Upper lobe of left lung (tissue), 6 donors: ENCODE measurements around the gene VANGL1. TPM values are rescaled to one million over a fixed set of nuclear protein-coding genes. Genes with fewer than 3 reads are reported as not detected.

Source experiments
- ATAC-seq, 2 donors: fragments of 200-7000 bp; cut with Tn5 transposase; one replicate each; pipeline ENCODE4 v1.9.1; 2022; ENCODE audit warnings: mild to moderate bottlenecking in 2 of 2, moderate library complexity in 2 of 2; ENCODE audit not compliant: low FRiP score in 2 of 2
- DNase-seq, 2 donors: peaks; one replicate each; pipeline ENCODE4 v3.0.0-alpha.2; 2019 to 2020
- H3K27ac ChIP-seq, 4 donors: fragments of 200-600 bp; sonication (generic); one replicate each; pipeline ENCODE4 v1.5.1; 2016 to 2019
- H3K27me3 ChIP-seq, 4 donors: fragments of 200-600 bp; sonication (generic); one replicate each; pipeline ENCODE4 v1.5.1; 2017 to 2019
- H3K36me3 ChIP-seq, 4 donors: fragments of 200-600 bp; sonication (generic); one replicate each; pipeline ENCODE4 v1.5.1; 2016 to 2019
- H3K4me1 ChIP-seq, 4 donors: fragments of 200-600 bp; sonication (generic); one replicate each; pipeline ENCODE4 v1.5.1; 2018 to 2019
- H3K4me3 ChIP-seq, 4 donors: fragments of 200-600 bp; sonication (generic); one replicate each; pipeline ENCODE4 v1.5.1; 2017 to 2019; ENCODE audit warnings: mild to moderate bottlenecking in 2 of 4, moderate library complexity in 1 of 4
- H3K9me3 ChIP-seq, 4 donors: fragments of 200-600 bp; sonication (generic); one replicate each; pipeline ENCODE4 v1.5.1; 2018 to 2019
- CTCF ChIP-seq, 6 experiments: fragments of 450-650 bp in 4 of 6; fragments of 200-600 bp in 2 of 6; sonication (generic) in 2 of 6; IDR thresholded peaks; one replicate each; pipeline ENCODE4 v1.5.1; 2016 to 2019; ENCODE audit warnings: antibody characterized with exemption in 6 of 6
- EP300 ChIP-seq, 4 donors: sonication (generic); formaldehyde crosslinking; IDR thresholded peaks; one replicate each; pipeline ENCODE4 v1.5.1; 2017; ENCODE audit warnings: antibody characterized with exemption in 4 of 4, control low read depth in 2 of 4
- POLR2A ChIP-seq, 4 donors: fragments of 450-650 bp; IDR thresholded peaks; one replicate each; pipeline ENCODE4 v1.5.1; 2016 to 2017; ENCODE audit warnings: antibody characterized with exemption in 4 of 4, mild to moderate bottlenecking in 2 of 4
- POLR2AphosphoS5 ChIP-seq, 2 donors: sonication (generic); formaldehyde crosslinking; IDR thresholded peaks; one replicate each; pipeline ENCODE4 v1.5.1; 2017; ENCODE audit warnings: antibody characterized with exemption in 2 of 2
- WGBS, 2 donors: methylation state at CpG; one replicate each; pipeline ENCODE4 v1.1.5; 2017 to 2018; 5-methylcytosine and 5-hydroxymethylcytosine counted together
- total RNA-seq, 6 donors: library from RNA; depleted of rRNA in 4 of 6; stranded (reverse); fragments of >200 nt in 4 of 6; gene quantifications; one replicate each; pipeline versions ENCODE4 v1.1.0 to v1.2.1, GENCODE V29; 2016 to 2021
- donor health status: DM: no; HTN: no; CAD: no; lungs with moderate emphysema.
- donor health status: DM: no; HTN: yes; CAD: no; lungs with severe emphysema.

VANGL1 gene
- total RNA-seq, 6 donors from 2014 or later: 3.1 to 11.4 (median 7.0) TPM

GRCh38 chr1:115654663-115655305 lies 13.0 kb downstream of the VANGL1 start:
- ATAC-seq (peak in 1 of 2 donors; percentile 48), DNase-seq (peak in 1 of 2 donors; percentile 24)
- Histone ChIP-seq H3K9me3 (no peaks in the 10 kb centered on the region), H3K27ac (peak overlapping the region in 1 of 4 donors; percentile 6), H3K36me3 (peaks cover 0 to 6% (median 0%) of the 10 kb centered on the region in 4 donors), H3K4me1 (peaks cover 0 to 19% (median 6%) of the 10 kb centered on the region in 4 donors), H3K4me3 (no peak overlapping the region), H3K27me3 (no peaks in the 10 kb centered on the region)
- 35 to 41% methylated on average over 14 of the region's 14 CpGs for WGBS, 2 donors
- TF ChIP-seq CTCF (IDR thresholded peaks at IDR 0.05) (no peak), POLR2AphosphoS5 (IDR thresholded peaks at IDR 0.05) (no peak), EP300 (IDR thresholded peaks at IDR 0.05) (no peak), POLR2A (IDR thresholded peaks at IDR 0.05) (no peak)

- 30 to 33% methylated on average over 7 of the region's 7 CpGs for WGBS, 2 donors
- TF ChIP-seq EP300 (IDR thresholded peaks at IDR 0.05): no peak
- TF ChIP-seq CTCF (IDR thresholded peaks at IDR 0.05): no peak
- Histone ChIP-seq H3K27ac (peak overlapping the region in 1 of 4 donors; percentile 6), H3K9me3 (no peaks in the 10 kb centered on the region), H3K27me3 (no peaks in the 10 kb centered on the region), H3K4me3 (no peak overlapping the region), H3K36me3 (peaks cover 0 to 6% (median 0%) of the 10 kb centered on the region in 4 donors), H3K4me1 (peaks cover 0 to 15% (median 6%) of the 10 kb centered on the region in 4 donors)
- no peak for DNase-seq
- no peak for ATAC-seq
These were observed 13.5 kb downstream of the VANGL1 start for GRCh38 chr1:115655306-115655663.

- no peaks in the 10 kb centered on the region for H3K27me3 ChIP-seq
- no peaks in the 10 kb centered on the region for H3K9me3 ChIP-seq
- peaks cover 0 to 6% (median 0%) of the 10 kb centered on the region in 4 donors for H3K36me3 ChIP-seq
- WGBS, 2 donors: 87 to 93% methylated on average over 4 of the region's 4 CpGs
- no peak for TF ChIP-seq EP300 (IDR thresholded peaks at IDR 0.05)
- no peak for TF ChIP-seq CTCF (IDR thresholded peaks at IDR 0.05)
- no peak for TF ChIP-seq POLR2AphosphoS5 (IDR thresholded peaks at IDR 0.05)
- TF ChIP-seq POLR2A (IDR thresholded peaks at IDR 0.05): no peak
- H3K4me3 ChIP-seq: no peak overlapping the region
- H3K27ac ChIP-seq: no peak overlapping the region
- no peak for DNase-seq
- no peak for ATAC-seq
- H3K4me1 ChIP-seq: peaks cover 0 to 15% (median 6%) of the 10 kb centered on the region in 4 donors
These were observed 14.1 kb downstream of the VANGL1 start for GRCh38 chr1:115655916-115656315.

- Histone ChIP-seq H3K27me3 (no peaks in the 10 kb centered on the region), H3K4me1 (peaks cover 0 to 15% (median 6%) of the 10 kb centered on the region in 4 donors), H3K36me3 (peaks cover 0 to 6% (median 0%) of the 10 kb centered on the region in 4 donors), H3K27ac (no peak overlapping the region), H3K9me3 (no peaks in the 10 kb centered on the region), H3K4me3 (no peak overlapping the region)
- DNase-seq (no peak), ATAC-seq (no peak)
- 71 to 87% methylated on average over 5 of the region's 5 CpGs for WGBS, 2 donors
- TF ChIP-seq POLR2AphosphoS5 (IDR thresholded peaks at IDR 0.05) (no peak), EP300 (IDR thresholded peaks at IDR 0.05) (no peak), POLR2A (IDR thresholded peaks at IDR 0.05) (no peak), CTCF (IDR thresholded peaks at IDR 0.05) (no peak)
These were observed 14.8 kb downstream of the VANGL1 start for GRCh38 chr1:115656461-115657077.
